Activated T-helper 1 cell treated with anti-CD3 and anti-CD28 coated beads, Interleukin-12 subunit alpha, Interleukin-12 subunit beta, Interleukin-2, Interleukin-4 antibody, amounts not matched to agents 30 ng/mL and 10 ng/mL and 1 ng/mL, durations not matched to agents 14 hours and 24 hours and 36 hours (primary cell): ENCODE data around the gene ZBTB37. TPM values are rescaled to one million over a fixed set of nuclear protein-coding genes. Genes with fewer than 3 reads are reported as not detected.

Source experiments
- DNase-seq: peaks from one replicate; pipeline ENCODE4 v3.0.0; 2021; ENCODE audit warnings: low spot score
- H3K27ac Mint-ChIP-seq: one replicate; pipeline ENCODE4 v1.8.0; 2021; ENCODE audit warnings: mild to moderate bottlenecking, mixed read lengths
- H3K27me3 Mint-ChIP-seq: one replicate; pipeline ENCODE4 v1.8.0; 2022; ENCODE audit warnings: mild to moderate bottlenecking, moderate library complexity, mixed read lengths; ENCODE audit not compliant: insufficient read depth
- H3K36me3 Mint-ChIP-seq: one replicate; pipeline ENCODE4 v1.8.0; 2021; ENCODE audit warnings: low read depth, mixed read lengths
- H3K4me1 Mint-ChIP-seq: one replicate; pipeline ENCODE4 v1.8.0; 2021; ENCODE audit warnings: low read depth, mixed read lengths
- H3K4me3 Mint-ChIP-seq: one replicate; pipeline ENCODE4 v1.8.0; 2021; ENCODE audit warnings: mild to moderate bottlenecking, moderate library complexity, mixed read lengths
- H3K9me3 Mint-ChIP-seq: one replicate; pipeline ENCODE4 v1.8.0; 2021; ENCODE audit warnings: mixed read lengths
- intact Hi-C: fragments of 100-400 bp; cut with micrococcal nuclease; formaldehyde crosslinking; loops from one replicate; pipeline ENCODE4 v1.15.1; 2024
- total RNA-seq: library from RNA; stranded (reverse); gene quantifications from 2 replicates; pipeline ENCODE4 v1.2.3, GENCODE V29; 2022

ZBTB37 gene
- total RNA-seq, 1 donor from 2014 or later: 9.2 TPM

- intact Hi-C loops: no loop called here
- no peaks in the 10 kb centered on the region for H3K9me3 Mint-ChIP-seq
- no peaks in the 10 kb centered on the region for H3K27me3 Mint-ChIP-seq
- H3K36me3 Mint-ChIP-seq: peaks cover 21% of the 10 kb centered on the region
- no peak overlapping the region for H3K27ac Mint-ChIP-seq
- H3K4me1 Mint-ChIP-seq: no peaks in the 10 kb centered on the region
- DNase-seq: no peak
- H3K4me3 Mint-ChIP-seq: no peak overlapping the region
Measured at GRCh38 chr1:173893611-173894010, 25.4 kb downstream of the ZBTB37 start.

- no peak for DNase-seq
- H3K27ac Mint-ChIP-seq: no peak overlapping the region
- no peaks in the 10 kb centered on the region for H3K4me1 Mint-ChIP-seq
- intact Hi-C loops: no loop called here
- peaks cover 19% of the 10 kb centered on the region for H3K36me3 Mint-ChIP-seq
- H3K27me3 Mint-ChIP-seq: no peaks in the 10 kb centered on the region
- no peaks in the 10 kb centered on the region for H3K9me3 Mint-ChIP-seq
- H3K4me3 Mint-ChIP-seq: no peak overlapping the region
Measured at GRCh38 chr1:173894189-173894588, 26.0 kb downstream of the ZBTB37 start.

- DNase-seq: no peak
- no peak overlapping the region for H3K4me3 Mint-ChIP-seq
- intact Hi-C loops: no loop called here
- H3K9me3 Mint-ChIP-seq: no peaks in the 10 kb centered on the region
- H3K4me1 Mint-ChIP-seq: peaks cover 16% of the 10 kb centered on the region
- no peak overlapping the region for H3K27ac Mint-ChIP-seq
- H3K27me3 Mint-ChIP-seq: no peaks in the 10 kb centered on the region
- H3K36me3 Mint-ChIP-seq: no peaks in the 10 kb centered on the region
Measured at GRCh38 chr1:173900427-173900826, 32.2 kb downstream of the ZBTB37 start.

GRCh38 chr1:173900992-173901391 is 32.8 kb downstream of the ZBTB37 start:
- Mint-ChIP-seq H3K36me3 (no peaks in the 10 kb centered on the region), H3K4me1 (peaks cover 16% of the 10 kb centered on the region), H3K27ac (no peak overlapping the region), H3K27me3 (no peaks in the 10 kb centered on the region), H3K4me3 (no peak overlapping the region), H3K9me3 (no peaks in the 10 kb centered on the region)
- intact Hi-C loops: no loop called here
- no peak for DNase-seq

GRCh38 chr1:173903827-173904531 is 35.8 kb downstream of the ZBTB37 start:
- Mint-ChIP-seq H3K36me3 (no peaks in the 10 kb centered on the region), H3K4me1 (peaks cover 16% of the 10 kb centered on the region), H3K27ac (no peak overlapping the region), H3K27me3 (no peaks in the 10 kb centered on the region), H3K4me3 (no peak overlapping the region), H3K9me3 (no peaks in the 10 kb centered on the region)
- intact Hi-C loops: no loop called here
- no peak for DNase-seq

- H3K36me3 Mint-ChIP-seq: no peaks in the 10 kb centered on the region
- intact Hi-C loops: no loop called here
- no peaks in the 10 kb centered on the region for H3K9me3 Mint-ChIP-seq
- DNase-seq: no peak
- no peaks in the 10 kb centered on the region for H3K27me3 Mint-ChIP-seq
- no peak overlapping the region for H3K27ac Mint-ChIP-seq
- H3K4me3 Mint-ChIP-seq: no peak overlapping the region
- H3K4me1 Mint-ChIP-seq: no peaks in the 10 kb centered on the region
Measured at GRCh38 chr1:173913111-173913510, 44.9 kb downstream of the ZBTB37 start.

GRCh38 chr1:173914366-173914871 is 46.2 kb downstream of the ZBTB37 start:
- intact Hi-C loops: no loop called here
- Mint-ChIP-seq H3K4me1 (no peaks in the 10 kb centered on the region), H3K36me3 (no peaks in the 10 kb centered on the region), H3K9me3 (no peaks in the 10 kb centered on the region), H3K4me3 (no peak overlapping the region), H3K27ac (no peak overlapping the region), H3K27me3 (no peaks in the 10 kb centered on the region)
- DNase-seq: no peak

GRCh38 chr1:173915596-173915995 is 47.4 kb downstream of the ZBTB37 start:
- Mint-ChIP-seq H3K9me3 (no peaks in the 10 kb centered on the region), H3K4me3 (no peak overlapping the region), H3K36me3 (no peaks in the 10 kb centered on the region), H3K27me3 (no peaks in the 10 kb centered on the region), H3K4me1 (no peaks in the 10 kb centered on the region), H3K27ac (no peak overlapping the region)
- no peak for DNase-seq
- intact Hi-C loops: no loop called here

- Mint-ChIP-seq H3K36me3 (no peaks in the 10 kb centered on the region), H3K4me1 (no peaks in the 10 kb centered on the region), H3K4me3 (no peak overlapping the region), H3K27me3 (no peaks in the 10 kb centered on the region), H3K9me3 (no peaks in the 10 kb centered on the region), H3K27ac (no peak overlapping the region)
- intact Hi-C loops: no loop called here
- DNase-seq: no peak
Measured at GRCh38 chr1:173916667-173917066, 48.5 kb downstream of the ZBTB37 start.

GRCh38 chr1:173917149-173917548 is 49.0 kb downstream of the ZBTB37 start, which contains the start of gene SERPINC1:
Gene SERPINC1 (minus strand): TSS chr1:173917327. CDS start chr1:173917259, 68 bp downstream.
- H3K4me1 Mint-ChIP-seq: no peaks in the 10 kb centered on the region
- intact Hi-C loops: no loop called here
- no peak within 1 kb of the TSS for H3K4me3 Mint-ChIP-seq
- DNase-seq: no peak
- no peaks in the 10 kb centered on the region for H3K36me3 Mint-ChIP-seq
- H3K27me3 Mint-ChIP-seq: no peaks in the 10 kb centered on the region
- H3K27ac Mint-ChIP-seq: no peak within 1 kb of the TSS
- H3K9me3 Mint-ChIP-seq: no peaks in the 10 kb centered on the region

- H3K27ac Mint-ChIP-seq: no peak overlapping the region
- H3K9me3 Mint-ChIP-seq: no peaks in the 10 kb centered on the region
- no peaks in the 10 kb centered on the region for H3K27me3 Mint-ChIP-seq
- no peak overlapping the region for H3K4me3 Mint-ChIP-seq
- no peak for DNase-seq
- H3K36me3 Mint-ChIP-seq: no peaks in the 10 kb centered on the region
- intact Hi-C loops: no loop called here
- no peaks in the 10 kb centered on the region for H3K4me1 Mint-ChIP-seq
Measured at GRCh38 chr1:173917635-173918493, 49.7 kb downstream of the ZBTB37 start.

GRCh38 chr1:173920861-173921260 is 52.7 kb downstream of the ZBTB37 start:
- H3K27ac Mint-ChIP-seq: no peak overlapping the region
- intact Hi-C loops: no loop called here

More at GRCh38 chr1:173920861-173921260, 52.7 kb downstream of the ZBTB37 start:
- no peak for DNase-seq
- no peaks in the 10 kb centered on the region for H3K4me1 Mint-ChIP-seq
- H3K36me3 Mint-ChIP-seq: no peaks in the 10 kb centered on the region
- no peaks in the 10 kb centered on the region for H3K27me3 Mint-ChIP-seq
- H3K9me3 Mint-ChIP-seq: no peaks in the 10 kb centered on the region
- no peak overlapping the region for H3K4me3 Mint-ChIP-seq
